Measurements from ENCODE around the gene ZNF605.
"Not testable (repeated sequence)": the region's sequence is repeated elsewhere in the genome, so short reads cannot be mapped to it uniquely, and the experiment has no call there.

ZNF605 gene

DNA sequence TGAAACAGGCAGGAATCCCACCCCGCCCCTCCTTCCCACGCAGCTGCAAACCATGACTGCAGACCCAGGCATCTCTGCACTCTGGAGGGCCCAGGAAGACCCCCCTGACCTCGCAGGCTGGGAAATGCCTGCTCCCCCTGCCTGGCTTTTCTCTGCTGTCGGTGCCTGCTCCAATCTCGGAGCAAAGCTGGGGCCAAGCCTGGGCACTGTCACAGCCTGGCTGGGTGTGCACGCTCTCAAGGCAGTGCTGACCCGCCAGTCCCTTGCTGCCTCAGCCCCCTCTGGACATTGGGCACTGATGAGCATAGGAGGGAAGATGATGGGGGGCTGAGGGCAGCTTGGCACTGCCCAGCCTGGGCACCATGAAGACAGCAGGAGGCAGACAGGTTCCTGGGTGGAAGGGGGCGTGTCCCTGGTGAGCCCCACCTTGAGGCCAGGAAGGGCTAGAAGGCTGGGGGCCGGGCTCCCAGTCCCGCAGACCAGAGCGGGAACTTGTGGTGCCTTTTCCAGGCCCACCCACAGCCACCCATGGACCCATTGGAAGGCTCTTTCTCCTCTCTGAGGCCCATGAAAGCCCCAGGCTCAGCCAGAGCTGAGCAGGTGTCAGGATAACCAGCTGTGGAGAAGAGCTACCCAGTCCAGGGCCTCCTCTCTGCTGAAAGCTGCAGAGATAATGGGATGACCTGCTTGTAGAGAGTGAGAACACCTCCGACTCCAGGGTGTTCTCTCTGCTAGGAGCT lies 10.7 kb upstream of the ZNF605 start:
- TF ChIP-seq, protein P1, sequence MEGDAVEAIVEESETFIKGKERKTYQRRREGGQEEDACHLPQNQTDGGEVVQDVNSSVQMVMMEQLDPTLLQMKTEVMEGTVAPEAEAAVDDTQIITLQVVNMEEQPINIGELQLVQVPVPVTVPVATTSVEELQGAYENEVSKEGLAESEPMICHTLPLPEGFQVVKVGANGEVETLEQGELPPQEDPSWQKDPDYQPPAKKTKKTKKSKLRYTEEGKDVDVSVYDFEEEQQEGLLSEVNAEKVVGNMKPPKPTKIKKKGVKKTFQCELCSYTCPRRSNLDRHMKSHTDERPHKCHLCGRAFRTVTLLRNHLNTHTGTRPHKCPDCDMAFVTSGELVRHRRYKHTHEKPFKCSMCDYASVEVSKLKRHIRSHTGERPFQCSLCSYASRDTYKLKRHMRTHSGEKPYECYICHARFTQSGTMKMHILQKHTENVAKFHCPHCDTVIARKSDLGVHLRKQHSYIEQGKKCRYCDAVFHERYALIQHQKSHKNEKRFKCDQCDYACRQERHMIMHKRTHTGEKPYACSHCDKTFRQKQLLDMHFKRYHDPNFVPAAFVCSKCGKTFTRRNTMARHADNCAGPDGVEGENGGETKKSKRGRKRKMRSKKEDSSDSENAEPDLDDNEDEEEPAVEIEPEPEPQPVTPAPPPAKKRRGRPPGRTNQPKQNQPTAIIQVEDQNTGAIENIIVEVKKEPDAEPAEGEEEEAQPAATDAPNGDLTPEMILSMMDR (IDR thresholded peaks at IDR 0.05; ENCODE audit: insufficient read depth, missing control alignments) = no peak
- FAIRE-seq (no peak), DNase-seq (ENCODE audit: insufficient read length, low spot score) (no peak)

DNA sequence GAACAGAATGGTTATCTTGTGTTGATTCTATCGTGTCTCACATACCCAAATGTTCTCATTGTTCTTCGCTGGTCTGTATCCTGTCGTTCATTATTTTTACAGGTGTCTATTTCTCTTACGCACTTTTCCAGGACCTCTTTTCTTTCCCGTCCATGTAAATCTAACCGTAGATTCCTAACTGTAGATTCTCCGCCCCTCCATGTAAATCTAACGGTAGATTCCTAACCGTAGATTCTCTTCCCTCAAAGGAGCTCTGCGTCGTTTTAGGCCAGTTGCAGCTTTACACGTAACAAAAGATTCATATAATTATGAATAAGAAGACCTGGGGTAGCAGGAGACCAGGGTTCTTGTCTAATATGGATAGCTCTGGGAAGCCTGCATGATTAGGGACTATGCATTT lies 9.7 kb upstream of the ZNF605 start:
- TF ChIP-seq, protein P1 (IDR thresholded peaks at IDR 0.05; ENCODE audit: insufficient read depth, missing control alignments) = no peak
- FAIRE-seq (no peak), DNase-seq (ENCODE audit: insufficient read length, low spot score) (no peak)

DNA sequence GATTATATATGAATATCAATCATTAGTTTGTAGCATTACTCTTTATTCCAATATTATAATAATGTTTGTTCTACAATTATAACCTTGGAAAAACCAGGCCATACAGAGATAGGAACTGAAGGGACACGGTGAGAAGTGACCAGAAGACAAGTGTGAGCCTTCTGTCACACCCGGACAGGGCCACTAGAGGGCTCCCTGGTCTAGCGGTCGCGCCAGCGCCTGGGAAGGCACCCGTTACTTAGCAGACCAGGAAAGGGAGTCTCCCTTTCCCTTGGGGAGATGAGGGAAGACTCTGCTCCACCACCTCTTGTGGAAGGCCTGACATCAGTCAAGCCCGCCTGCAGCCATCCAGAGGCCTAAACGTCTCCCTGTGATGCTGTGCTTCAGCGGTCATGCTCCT lies 7.8 kb upstream of the ZNF605 start:
- FAIRE-seq; DNase-seq (ENCODE audit: insufficient read length, low spot score): not testable (repeated sequence)

DNA sequence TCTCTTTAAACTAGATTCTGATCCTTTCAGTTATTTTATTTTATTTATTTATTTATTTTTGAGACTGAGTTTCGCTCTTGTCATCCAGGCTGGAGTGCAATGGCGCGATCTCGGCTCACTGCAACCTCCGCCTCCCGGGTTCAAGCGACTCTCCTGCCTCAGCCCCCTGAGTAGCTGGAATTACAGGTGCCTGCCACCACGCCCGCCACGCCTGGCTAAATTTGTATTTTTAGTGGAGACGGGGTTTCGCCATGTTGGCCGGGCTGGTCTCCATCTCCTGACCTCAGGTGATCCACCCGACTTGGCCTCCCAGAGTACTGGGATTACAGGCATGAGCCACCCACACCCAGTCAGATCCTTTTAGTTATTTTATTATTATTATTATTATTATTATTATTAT lies 5.7 kb upstream of the ZNF605 start:
- FAIRE-seq; DNase-seq (ENCODE audit: insufficient read length, low spot score): not testable (repeated sequence)

DNA sequence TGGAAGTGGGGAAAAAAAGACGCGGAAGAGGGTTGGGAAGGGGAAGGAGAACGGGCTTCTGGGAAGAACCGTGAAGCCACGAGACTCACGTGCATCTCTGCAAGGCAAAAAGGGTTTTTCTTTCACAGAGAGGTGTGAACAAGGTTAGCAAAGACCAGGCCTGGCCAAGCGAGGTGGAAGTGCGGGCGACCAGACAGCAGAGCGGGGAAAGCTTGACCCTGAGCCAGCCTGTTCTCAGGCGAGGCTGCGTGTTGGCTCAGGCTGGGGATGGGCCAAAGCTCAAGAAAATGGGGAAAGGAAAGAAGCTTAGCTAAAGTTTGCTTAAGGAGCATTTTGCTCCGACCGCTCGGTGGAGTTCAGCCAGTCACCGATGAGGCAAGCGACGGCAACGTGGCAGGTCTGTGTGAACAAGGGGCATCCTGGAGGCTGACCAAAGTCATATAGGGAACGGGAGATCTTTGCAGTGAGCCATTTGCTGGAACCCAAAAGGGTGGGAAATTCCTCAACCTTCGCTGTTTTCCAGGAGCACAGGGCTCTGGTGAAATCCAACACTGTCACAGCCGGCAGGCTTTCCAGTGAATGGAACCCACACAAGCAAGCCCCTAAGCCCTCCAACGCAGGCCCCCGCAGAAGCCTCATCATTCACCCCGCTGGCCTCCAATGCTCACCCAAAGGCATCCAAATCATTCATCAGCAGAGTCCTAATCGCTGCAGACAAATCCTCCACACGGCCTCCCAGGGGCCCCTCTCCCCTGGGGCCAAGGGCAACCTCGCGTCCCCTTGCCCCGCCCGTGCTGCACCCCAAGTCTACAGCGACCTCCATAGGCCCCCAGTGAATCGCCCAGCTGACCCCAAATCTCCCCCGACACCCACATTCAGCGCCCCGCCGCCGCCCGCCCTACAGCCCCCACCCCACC lies 754 bp downstream of the ZNF605 start:
- no peak for FAIRE-seq
- DNase-seq (ENCODE audit: insufficient read length, low spot score) = peak; percentile 60
- TF ChIP-seq, protein P1 (IDR thresholded peaks at IDR 0.05; ENCODE audit: insufficient read depth, missing control alignments) = no peak

DNA sequence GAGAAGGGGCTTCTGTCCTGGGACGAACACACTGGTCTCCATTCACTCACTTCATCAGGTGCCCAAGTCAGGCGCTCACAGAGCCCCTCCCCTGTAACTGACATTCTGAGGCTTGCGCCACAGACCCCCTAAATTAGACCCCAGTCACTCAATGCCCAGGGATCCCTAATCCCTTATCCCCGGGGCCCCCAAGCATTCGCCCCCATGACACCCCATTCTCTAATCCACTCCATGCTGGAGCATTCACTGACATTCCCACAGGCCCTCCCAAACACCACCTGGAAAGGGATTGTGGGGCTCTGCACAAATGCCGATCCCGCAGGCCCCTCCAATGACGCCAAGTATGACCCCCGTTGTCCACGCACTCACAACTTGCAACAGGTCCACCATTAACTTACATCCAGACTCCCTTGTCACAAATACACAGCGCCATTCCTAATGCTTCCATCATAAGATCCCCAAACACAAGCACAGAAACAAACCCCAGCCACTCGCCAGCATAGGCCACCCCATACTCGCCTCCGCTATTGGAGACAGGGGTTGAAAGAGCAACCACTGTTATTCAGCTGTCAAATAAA lies 1.5 kb downstream of the ZNF605 start:
- FAIRE-seq (no peak), DNase-seq (ENCODE audit: insufficient read length, low spot score) (no peak)
- TF ChIP-seq, protein P1 (IDR thresholded peaks at IDR 0.05; ENCODE audit: insufficient read depth, missing control alignments) = no peak

DNA sequence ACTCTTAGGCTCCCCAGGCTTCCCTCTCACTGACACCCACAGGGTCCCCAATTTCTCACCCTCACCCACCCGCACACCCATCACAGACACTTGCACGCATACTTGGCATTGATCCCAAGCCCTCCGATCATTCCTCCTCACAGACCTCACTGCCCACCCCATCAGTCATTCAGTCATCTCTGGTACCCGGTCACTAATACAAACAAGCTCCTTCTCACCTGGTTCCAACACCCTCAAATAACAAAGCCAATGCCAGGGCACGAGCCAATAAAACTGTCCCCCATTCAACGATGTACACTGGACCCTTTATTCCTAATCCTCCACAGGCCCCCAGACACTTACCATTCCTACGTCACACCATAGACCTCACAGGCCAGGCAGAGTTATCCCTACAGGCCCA lies 2.3 kb downstream of the ZNF605 start:
- DNase-seq (ENCODE audit: insufficient read length, low spot score) (no peak), FAIRE-seq (no peak)
- TF ChIP-seq, protein P1 (IDR thresholded peaks at IDR 0.05; ENCODE audit: insufficient read depth, missing control alignments) = no peak

DNA sequence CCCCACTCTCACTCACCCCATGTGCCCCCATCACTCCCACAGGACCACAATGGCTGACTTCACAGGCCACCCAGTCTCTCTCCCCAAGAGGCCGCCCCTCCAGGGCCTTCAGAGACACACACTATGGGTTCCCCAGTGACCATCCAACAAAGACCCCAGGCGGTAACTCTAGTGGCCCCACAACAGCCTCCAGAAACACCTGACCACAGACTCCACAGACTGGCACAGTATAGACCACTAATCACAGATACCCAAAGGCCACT lies 3.0 kb downstream of the ZNF605 start:
- TF ChIP-seq, protein P1 (IDR thresholded peaks at IDR 0.05; ENCODE audit: insufficient read depth, missing control alignments) = no peak
- no peak for FAIRE-seq
- no peak for DNase-seq (ENCODE audit: insufficient read length, low spot score)

Measured in D721Med (cell line).